AG09319 (cell line): Measurements from ENCODE around the gene UNC13A.

Experiments
- DNase-seq: peaks from one replicate; pipeline ENCODE4 v3.0.0-alpha.2; 2010; ENCODE audit warnings: low read depth; ENCODE audit errors: extremely low read depth
- CTCF ChIP-seq: IDR thresholded peaks from 2 replicates; pipeline ENCODE4 v1.5.1; 2011; ENCODE audit warnings: low read depth, mild to moderate bottlenecking, inconsistent platforms, low read length, moderate library complexity

The UNC13A gene

GRCh38 chr19:17584132-17584531, 104.0 kb downstream of the UNC13A start:
- no peak for TF ChIP-seq CTCF

GRCh38 chr19:17582613-17583012, 105.5 kb downstream of the UNC13A start:
- no peak for DNase-seq

More at GRCh38 chr19:17584132-17584531, 104.0 kb downstream of the UNC13A start:
- no peak for DNase-seq

GRCh38 chr19:17581211-17581874, 106.8 kb downstream of the UNC13A start:
- no peak for DNase-seq
- no peak for TF ChIP-seq CTCF

More at GRCh38 chr19:17582613-17583012, 105.5 kb downstream of the UNC13A start:
- no peak for TF ChIP-seq CTCF

- DNase-seq, result no peak
- no peak; the same call in 1 of the 2 replicates for TF ChIP-seq CTCF
Measured at GRCh38 chr19:17580470-17581144, 107.5 kb downstream of the UNC13A start.

GRCh38 chr19:17579661-17580244, 108.4 kb downstream of the UNC13A start:
- DNase-seq, result no peak
- TF ChIP-seq CTCF, result no peak

- no peak for DNase-seq
- TF ChIP-seq CTCF, result no peak
Measured at GRCh38 chr19:17577457-17578097, 110.6 kb downstream of the UNC13A start.
